GM18909 (cell line): ENCODE data around the gene RPS27L.
"Not testable (repeated sequence)": the region's sequence is repeated elsewhere in the genome, so short reads cannot be mapped to it uniquely, and the experiment has no call there.

Source experiments
- ATAC-seq: cut with Tn5 transposase; IDR thresholded peaks from one replicate; pipeline ENCODE4 v1.9.1; 2021; ENCODE audit warnings: mild to moderate bottlenecking; ENCODE audit not compliant: unreplicated experiment, poor library complexity

Gene RPS27L

GRCh38 chr15:63104727-63105126 is 52.5 kb downstream of the RPS27L start:
- ATAC-seq, result no peak

GRCh38 chr15:63103416-63103815 is 53.9 kb downstream of the RPS27L start:
- ATAC-seq, result no peak

DNA sequence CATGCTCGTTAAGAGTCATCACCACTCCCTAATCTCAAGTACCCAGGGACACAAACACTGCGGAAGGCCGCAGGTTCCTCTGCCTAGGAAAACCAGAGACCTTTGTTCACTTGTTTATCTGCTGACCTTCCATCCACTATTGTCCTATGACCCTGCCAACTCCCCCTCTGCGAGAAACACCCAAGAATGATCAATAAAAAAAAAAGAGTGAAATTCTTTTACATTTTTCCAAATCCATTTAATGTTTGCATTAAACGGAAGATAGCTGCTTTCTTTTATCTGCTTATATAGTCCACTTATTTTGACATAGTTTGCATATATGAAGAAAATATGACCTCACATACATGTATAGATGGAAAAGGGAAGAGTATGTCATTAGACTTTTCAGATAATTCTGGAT is 57.7 kb downstream of the RPS27L start:
- ATAC-seq, result not testable (repeated sequence)

- not testable (repeated sequence) for ATAC-seq
Observed at GRCh38 chr15:63098901-63099300, 58.4 kb downstream of the RPS27L start.
